COLO829 (cell line): Measurements from ENCODE around the gene SLC2A4RG.

Source experiments
- DNase-seq: peaks from one replicate; pipeline ENCODE4 v3.0.0; 2012; ENCODE audit warnings: low spot score

The SLC2A4RG gene

DNA sequence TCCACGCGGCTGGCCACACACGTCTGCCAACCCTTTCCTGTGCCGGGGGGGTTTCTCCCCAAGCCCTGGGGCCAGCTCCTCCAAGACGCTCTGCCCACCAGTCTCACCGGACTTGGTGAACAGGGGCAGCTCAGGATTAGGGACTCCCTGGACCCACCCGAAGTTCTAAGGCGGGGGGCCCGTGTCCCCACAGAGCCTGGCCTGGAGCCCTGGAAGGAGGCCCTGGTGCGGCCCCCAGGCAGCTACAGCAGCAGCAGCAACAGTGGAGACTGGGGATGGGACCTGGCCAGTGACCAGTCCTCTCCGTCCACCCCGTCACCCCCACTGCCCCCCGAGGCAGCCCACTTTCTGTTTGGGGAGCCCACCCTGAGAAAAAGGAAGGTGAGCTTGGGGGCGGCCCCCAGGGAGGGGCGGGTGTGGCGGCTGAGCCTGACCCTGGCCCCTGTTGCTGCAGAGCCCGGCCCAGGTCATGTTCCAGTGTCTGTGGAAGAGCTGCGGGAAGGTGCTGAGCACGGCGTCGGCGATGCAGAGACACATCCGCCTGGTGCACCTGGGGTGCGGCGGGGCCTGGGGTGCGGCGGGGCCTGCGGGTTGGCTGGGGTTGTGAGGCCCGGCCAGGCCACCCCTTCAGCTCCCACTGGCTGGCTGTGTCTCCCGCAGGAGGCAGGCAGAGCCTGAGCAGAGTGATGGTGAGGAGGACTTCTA is 2.3 kb downstream of the SLC2A4RG start:
- no peak for DNase-seq

DNA sequence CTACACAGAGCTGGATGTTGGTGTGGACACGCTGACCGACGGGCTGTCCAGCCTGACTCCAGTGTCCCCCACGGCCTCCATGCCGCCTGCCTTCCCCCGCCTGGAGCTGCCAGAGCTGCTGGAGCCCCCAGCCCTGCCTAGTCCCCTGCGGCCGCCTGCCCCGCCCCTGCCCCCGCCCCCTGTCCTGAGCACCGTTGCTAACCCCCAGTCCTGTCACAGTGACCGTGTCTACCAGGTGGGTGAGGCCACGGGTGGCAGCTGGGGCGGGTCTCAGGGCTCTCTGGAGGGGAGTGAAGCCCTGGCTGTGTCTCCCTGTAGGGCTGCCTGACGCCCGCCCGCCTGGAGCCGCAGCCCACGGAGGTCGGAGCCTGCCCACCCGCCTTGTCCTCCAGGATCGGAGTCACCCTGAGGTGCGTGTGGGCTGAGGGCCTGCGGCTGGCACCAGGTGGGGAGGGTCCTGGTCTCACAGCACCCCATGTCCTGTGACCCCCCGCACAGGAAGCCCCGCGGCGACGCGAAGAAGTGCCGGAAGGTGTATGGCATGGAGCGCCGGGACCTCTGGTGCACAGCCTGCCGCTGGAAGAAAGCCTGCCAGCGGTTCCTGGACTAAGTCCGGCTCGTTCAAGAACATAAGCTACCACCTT is 2.9 kb downstream of the SLC2A4RG start:
- DNase-seq, result no peak

DNA sequence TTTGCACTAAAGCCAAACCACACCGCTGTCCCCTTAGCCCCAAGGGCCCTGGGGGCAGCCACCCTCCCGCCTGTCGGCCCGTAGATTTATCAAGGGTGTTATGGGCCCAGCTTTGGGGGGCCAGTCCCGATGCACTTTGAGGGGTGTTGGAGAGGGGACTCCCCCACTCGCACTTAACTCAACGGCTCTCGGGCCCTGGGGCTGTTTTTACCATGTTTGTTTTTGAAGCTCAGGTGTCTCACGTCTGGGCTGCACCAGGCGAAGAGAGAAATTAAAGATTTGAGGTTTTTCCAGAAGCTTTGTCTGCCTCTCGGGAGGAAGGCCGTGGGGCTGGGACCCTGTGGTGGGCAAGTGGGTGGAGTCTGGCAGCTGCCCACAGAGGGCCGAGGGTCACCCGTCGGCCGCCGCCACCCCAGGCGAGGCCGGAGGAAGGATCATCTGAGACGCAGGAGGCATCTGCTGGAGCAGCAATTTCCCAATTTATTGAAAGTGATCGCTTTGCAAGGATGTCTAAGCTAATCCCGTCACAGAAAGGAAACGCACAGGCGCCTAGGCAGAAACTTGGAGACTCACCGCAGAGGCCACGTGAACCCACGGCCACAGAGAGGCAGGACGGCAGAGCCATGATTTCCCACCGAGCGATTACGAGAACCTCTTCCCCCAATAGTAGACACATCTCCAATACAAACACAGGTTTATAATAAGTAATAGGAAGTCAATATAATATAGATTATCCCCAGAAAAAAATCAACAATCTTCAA is 3.8 kb downstream of the SLC2A4RG start:
- DNase-seq, result no peak

DNA sequence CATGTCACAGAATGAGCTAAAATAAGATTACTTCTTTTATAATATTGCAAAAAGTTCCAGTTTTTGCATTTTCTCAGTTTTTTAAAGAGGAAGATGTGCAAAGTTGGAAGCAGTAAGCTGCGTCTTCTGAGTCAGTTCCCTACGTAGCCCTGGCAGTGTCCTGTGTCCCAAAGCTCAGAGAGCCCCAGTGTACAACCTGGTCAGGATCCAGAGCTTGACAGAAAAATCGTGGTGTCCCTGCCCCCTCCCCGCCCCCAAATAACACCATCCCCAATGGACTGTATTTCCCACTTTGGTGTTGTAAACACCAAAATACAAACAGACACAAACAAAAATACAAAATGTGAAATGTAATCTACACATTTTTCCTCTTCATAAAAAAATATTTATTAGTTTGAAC is 4.6 kb downstream of the SLC2A4RG start:
- no peak for DNase-seq

DNA sequence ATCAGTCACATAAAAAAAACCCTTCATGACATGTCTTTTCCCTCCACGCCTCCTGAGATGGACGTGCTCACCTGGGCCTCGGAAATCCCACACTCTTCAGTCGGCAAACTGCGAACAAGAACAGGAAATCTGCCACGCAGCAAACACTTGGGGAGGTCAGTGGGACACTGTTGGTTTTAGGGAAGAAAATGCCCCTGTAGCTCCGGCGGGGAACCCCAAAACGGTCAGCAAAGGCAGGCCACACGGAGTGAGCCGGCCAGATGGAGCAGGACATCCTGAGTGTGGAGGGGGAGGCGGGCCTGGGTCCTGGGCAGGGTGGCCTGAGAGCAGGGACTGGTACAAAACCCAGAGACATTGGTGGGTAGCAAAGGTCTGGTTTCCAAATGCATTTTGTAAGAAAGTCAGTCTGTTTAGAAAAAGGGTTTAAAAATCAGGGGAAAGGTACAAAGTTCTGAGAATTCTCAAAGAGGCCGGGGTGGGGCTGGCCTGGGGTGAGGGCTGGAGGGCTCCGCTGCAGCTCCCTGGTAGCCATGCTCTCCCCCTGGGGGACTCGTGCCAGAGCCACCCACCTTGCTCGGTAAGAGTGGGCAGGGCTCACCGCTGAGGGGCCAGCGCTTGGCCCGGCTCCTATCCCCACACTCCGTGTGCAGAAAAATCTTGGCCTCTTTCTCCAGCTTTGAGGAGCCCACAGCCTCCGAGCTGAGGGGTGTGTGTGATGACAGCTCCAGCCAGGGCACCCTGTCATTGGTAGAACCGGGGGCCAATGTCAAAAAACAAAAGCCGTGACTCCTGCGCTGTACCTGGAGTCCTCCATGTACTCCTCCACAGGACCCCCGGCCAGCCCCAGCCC is 5.2 kb downstream of the SLC2A4RG start:
- no peak for DNase-seq

DNA sequence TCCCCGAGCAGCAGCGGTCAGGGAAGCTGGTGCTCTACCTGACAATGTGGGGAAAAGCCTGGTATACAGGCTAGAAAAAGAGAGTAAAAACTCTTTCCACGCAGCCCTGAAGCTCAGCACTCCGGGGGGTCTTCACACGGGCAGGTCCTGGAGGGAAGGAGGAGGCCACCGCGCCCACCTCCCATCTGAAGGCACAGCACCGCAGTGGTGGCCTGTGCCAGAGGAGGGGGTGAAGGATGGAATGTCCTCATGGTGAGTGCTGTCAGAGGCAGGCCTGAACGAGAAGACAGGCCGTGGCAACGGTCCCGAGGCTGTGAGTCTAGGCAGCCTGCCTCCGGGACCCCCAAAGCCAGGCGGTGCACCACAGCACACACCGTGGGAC is 5.8 kb downstream of the SLC2A4RG start:
- DNase-seq, result no peak

DNA sequence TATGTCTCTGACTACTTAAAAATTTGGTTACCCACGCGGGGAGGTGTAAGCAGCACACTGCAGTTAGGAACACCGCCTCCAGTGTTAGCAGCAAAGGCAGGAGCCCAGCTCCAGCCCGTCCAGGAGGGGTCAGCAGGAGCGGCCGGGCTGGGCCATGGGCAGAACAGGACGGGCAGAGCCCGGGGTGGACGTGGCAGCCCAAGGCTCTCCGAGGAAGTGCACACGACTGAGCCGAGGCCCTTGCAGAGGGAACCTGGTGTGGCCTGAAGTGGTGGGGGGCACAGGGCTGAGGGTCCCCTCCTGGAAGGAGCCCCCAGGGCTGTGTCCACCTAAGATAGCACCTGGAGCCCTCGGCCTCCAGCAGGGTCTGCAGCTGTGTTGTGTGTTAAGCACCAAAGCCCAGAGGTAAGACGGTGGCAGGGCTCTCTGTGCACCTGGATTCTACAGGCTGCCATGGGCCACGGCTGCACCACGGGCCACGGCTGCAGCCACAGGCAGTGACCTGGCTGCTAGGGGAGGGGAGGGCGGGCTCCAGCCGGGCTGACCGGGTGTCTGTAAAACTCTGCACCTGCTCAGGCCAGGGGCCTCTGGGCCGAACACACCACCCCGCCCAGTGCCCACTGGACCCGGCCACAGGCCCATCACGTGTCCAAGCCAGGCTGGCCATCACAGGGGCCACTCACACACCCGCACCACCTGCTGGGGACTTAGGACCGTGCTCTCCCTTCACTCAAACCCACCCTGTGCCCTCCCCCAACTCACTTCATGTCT is 6.6 kb downstream of the SLC2A4RG start:
- no peak for DNase-seq

DNA sequence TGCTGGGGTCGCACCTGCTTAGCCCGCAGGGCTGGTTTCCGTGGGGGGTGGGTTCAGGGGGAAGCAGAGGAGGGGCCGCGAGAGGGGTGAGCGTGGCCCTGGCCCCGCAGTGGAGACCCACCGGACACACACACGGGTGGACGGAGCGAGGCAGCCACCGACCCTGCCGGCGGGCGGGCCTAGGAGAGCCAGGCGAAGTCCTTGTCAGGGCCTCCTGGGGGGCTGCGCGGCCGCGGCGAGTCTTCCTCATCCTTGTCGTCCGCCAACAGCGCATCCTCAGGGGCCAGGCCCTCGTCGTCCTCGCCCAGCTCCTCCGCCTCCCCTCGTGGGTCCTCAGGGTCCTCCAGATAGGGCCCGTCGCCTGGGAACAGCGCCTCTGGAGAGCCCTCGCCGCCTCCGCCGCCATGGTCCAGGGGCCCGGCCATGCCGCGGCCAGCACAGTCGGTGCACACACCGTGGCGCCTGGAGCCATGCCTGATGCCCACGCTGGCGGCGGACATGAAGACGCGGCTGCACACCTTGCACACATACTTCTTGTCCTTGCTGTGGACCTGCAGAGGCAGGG is 7.3 kb downstream of the SLC2A4RG start:
- no peak for DNase-seq

DNA sequence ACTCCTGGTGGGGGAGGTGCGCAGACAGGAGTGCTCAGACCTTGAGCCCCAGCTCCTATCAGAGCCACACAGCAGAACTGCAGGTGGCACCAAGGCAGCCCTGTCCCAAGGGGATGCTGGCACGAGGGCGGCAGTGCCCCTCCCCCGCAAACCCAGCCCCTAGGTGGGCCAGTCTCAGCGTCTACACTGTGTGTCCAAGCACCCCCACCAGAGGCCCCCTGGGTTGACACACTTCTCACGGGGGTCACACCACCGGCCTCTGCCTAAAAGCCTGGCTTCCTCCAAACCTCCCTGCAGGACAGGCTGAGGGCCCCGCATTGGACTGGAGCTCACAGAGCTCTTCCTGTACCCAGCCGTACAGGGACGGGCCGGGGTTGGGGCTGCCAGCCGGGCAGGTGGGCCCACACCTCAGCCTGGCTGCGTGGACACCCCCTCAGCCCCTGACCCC is 8.1 kb downstream of the SLC2A4RG start:
- DNase-seq, result no peak

DNA sequence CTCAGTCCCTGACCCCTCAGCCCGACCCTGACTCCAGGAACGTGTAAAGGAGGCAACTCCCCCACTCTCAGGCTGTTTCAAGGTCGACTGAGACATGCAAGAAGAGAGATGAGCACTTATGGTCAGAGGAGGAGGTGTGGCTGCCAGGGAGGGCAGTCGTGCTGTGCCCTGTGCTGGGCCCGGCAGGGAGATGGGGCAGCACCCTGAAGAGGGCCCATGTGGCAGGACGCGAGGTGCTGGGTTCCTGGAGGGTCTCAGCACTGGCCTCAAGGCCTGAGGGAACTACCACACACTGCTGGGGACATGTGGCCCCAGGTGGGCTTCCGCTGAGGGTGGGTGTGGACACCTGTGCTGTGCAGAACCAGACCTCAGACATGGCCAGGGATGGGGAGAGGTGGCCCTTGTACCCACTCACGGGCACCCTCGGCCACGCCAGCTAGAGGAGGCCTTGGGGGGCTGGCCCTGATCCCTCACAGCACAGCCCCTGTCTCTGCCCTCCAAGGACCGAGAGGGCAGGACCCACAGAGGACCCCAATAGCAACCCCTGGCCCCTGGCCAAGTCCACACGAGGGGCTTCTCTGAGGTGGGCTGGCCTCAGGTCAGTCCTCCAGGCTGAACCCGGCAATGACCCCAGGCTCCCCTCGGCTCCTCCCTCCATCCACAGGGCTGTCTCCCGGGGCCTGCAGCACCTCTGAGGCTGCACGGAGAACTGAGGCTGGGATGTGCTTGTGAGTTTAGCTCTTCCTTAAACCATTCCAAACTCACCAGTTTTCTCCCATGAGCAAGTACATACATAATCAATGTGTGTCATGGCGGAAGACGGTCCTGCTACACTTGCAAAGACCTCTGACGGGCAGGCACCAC is 8.7 kb downstream of the SLC2A4RG start:
- no peak for DNase-seq

DNA sequence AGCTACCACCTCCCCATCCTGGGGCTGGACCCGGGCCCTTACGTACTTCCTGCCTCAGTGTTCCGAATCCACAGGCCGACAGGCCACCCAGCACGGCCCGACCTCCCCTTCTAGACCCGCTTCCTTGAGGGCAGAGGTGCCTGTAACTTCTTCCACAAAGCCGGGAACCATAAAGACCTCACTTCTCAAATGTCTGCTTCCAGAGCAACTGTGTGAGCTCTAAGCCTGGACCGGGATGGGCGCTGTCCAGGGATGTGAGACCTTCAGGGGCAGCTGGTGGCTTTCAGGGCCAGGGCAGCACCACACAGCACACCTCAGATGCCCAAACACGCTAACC is 9.3 kb downstream of the SLC2A4RG start:
- DNase-seq, result no peak

DNA sequence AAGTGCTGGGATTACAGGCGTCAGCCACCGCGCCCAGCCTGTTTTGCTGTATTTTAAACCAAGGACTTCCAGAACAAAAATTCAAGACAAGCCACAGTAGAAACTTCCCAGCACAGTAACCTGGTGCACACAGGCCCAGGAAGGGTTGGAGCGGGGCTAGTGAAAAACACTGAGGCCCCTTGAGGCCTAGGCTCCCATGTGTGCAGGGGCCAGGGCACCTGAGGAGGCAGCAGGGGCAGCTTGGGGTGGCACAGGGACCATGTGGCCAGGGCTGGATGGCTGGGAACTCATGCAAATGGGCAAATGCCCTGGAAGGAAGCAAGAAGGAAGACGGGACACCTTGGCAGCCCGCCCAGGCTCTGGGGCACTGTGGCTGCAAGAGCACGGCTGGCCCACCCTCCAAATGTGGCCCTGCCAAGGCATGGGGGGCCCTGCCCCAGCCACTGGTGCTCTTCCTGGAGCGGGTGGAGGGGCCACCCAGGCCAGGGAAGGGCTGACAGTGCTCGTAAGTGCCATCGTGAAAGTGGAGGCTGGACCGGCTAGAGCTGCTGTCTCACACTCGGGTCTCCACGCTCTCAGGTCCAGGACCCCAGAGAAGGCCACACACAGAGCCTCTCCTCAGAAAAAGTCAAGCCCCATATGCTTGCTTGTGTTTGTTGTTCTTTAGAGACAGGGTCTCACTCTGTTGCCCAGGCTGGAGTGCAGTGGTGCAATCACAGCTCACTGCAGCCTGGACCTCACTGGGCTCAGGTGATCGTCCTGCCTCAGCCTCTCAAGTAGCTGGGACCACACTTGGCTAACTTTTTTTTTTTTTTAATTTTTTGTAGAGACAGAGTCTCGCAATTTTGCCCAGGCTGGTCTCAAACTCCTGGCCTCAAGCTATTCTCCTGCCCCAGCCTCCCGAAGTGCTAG is 10.3 kb downstream of the SLC2A4RG start:
- no peak for DNase-seq

DNA sequence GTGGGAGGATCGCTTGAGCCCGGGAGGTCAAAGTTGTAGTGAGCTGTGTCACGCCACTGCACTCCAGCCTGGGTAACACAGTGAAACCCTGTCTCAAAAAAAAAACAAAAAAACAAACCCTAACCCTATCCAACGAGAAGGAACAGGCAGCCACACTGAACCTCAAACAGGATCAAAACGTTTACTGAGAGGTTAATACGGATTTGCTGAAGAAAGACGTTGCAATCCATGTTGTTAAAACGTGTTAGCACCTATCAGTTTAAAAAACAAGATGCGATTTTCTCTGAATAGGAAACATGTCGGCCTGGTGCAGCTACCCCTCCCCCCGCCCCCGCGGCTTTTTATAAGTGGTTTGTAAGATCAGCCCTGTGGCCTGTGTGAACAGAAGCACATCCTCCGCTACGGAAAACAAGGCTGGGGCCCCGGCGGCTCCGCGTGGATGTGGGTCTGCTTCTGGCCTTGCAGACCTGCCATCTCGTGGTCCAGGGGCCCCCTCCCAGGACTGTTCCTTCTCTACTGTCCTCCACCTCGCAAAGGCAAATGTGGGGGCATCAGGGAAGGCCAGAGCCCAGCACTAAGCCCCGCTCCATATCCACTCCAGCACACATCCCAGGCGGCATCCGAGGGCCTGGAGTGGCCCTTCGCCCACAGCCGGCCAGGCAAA is 11.4 kb downstream of the SLC2A4RG start:
- DNase-seq, result peak; percentile 58

DNA sequence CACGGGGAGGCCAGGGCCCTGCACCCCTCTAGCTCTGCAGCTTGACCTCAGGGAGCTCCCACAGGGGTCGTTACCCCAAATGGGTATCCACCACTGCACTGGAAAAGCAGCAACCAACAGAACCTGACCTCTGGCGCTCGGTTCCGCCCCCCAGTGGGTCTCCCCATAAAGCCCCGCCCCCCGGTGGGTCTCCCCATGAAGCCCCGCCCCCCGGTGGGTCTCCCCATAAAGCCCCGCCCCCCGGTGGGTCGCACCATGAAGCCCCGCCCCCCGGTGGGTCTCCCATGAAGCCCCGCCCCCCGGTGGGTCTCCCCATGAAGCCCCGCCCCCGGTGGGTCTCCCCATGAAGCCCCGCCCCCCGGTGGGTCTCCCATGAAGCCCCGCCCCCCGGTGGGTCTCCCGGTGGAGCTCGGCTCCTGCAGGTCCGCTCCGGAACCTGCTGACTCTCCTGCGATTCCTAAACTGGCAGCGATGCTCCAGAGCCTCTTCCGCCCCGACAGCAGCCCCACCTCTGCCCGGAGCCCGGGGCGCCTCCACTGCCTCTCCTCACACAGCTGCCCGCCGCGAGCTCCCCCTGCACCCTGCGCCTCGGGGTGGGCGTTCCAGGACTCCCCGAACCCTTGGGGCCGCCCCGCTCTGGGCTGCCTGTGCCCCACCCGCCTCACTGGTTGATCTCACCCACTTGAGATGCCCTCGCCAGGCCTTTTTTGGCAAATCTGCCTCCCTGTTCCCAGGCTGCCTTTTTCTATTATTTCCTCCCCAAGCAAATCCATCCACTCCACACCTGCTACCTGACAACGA is 12.1 kb downstream of the SLC2A4RG start:
- DNase-seq, result no peak

DNA sequence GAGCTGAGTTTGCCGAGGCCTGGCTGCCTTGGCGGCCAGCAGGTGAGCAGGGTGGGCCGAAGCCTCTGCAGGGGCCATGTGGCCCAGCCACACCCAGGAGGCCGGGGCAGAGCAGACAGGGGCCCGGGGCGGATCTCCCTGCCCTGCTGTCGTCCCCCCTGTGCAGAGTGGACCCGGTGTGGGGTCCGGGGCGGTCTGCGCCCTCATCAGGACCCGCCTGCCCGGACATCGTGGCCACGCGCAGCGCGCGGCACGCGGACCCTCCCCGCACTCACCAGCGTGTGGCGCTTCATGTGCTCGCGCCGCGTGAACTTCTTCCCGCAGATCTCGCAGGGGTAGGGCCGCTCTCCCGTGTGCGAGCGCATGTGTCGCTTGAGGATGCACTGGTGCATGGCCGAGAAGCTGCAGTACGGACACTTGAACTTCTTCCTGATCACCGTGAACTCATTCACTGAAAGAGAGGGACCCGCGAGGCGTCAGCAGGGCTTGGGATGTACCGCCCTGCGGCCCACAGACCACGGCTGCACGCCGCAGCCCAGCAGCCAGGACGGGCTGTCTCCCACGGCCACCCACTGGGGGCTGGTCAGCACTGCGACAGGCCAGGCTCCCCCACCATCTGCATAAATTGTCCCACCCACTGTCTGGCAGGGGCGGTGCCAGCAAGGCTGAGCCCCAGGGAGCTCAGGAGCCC is 13.0 kb downstream of the SLC2A4RG start:
- no peak for DNase-seq

DNA sequence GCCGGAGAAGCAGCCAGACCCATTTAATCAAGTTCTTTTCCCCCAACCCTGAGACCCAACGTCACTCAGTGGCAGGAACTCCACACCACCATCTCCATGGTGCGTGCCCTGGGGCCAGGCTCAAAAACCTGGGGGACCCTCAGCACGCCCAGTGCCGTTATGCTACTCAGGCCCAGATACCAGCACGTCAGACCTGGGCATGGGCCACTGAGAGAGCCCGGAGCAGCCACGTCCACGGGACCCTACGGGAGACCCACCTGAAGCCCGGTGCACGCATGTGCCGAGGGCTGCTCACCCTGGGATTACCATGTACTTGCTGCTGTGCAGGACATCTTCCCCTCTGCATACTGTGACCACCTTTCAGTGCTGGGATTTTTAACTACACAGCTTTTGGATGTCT is 13.8 kb downstream of the SLC2A4RG start:
- DNase-seq, result no peak

DNA sequence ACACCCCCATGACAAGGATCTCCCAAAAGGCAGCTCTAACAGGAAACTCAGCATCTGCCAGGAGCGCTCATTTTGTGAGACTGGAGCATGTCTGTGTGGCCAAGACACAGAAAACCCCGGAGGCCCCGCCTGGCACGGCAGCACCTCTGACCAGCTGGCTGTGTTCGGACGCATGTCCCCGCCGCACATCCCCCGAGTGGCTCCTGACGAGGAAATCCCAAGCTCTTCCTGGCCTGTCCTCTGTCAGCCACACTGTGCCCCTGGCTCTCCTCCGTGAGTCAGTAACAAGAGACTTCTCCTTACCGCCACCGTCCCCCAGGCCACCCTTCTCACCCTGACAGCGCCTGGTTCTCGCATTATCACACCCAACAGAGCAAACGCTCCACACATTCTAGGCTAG is 14.4 kb downstream of the SLC2A4RG start:
- no peak for DNase-seq
